Nephron progenitor cell (in vitro differentiated cells): ENCODE results near the gene TCTN2.

Experiments
- DNase-seq: peaks from one replicate; pipeline ENCODE4 v3.0.0; 2021
- H3K27ac Mint-ChIP-seq: 2 replicates; pipeline ENCODE4 v1.8.0; 2021; ENCODE audit warnings: mild to moderate bottlenecking, moderate library complexity, mixed read lengths
- H3K27me3 Mint-ChIP-seq: 2 replicates; pipeline ENCODE4 v1.8.0; 2021; ENCODE audit warnings: mild to moderate bottlenecking, low read depth, mixed read lengths; ENCODE audit not compliant: poor library complexity
- H3K36me3 Mint-ChIP-seq: 2 replicates; pipeline ENCODE4 v1.8.0; 2021; ENCODE audit warnings: low read depth, mixed read lengths
- H3K4me1 Mint-ChIP-seq: 2 replicates; pipeline ENCODE4 v1.8.0; 2021; ENCODE audit warnings: mixed read lengths
- H3K4me3 Mint-ChIP-seq: 2 replicates; pipeline ENCODE4 v1.8.0; 2021; ENCODE audit warnings: mild to moderate bottlenecking, moderate library complexity, mixed read lengths
- H3K9me3 Mint-ChIP-seq: 2 replicates; pipeline ENCODE4 v1.8.0; 2021; ENCODE audit warnings: mild to moderate bottlenecking, moderate library complexity, mixed read lengths
- TF ChIP-seq, protein P1 (sequence below): fragments of 200-600 bp; sonication (generic); IDR thresholded peaks from 2 replicates; pipeline ENCODE4 v1.5.0; 2021; ENCODE audit warnings: antibody characterized with exemption

TCTN2 gene

DNA sequence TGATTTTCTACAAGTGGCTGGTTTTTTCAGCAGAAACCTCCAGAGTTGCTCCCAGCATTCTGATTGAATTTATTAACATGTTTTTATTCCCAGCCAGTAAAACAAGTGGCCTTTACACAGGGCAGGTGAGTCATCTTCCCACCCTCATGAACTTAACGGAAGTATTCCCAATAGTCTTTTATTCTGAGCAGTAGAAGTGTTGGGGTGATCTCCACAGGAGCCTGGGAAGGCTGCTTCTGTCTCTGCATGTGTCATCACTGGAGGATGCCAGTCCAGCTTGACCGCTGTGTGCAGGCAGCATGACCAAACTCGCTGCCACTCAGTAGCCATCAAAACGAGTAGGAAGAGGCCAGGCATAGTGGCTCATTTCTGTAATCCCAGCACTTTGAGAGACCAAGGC, 77.7 kb downstream of the TCTN2 start:
- no peaks in the 10 kb centered on the region for H3K27me3 Mint-ChIP-seq
- H3K36me3 Mint-ChIP-seq, result peaks cover 54% of the 10 kb centered on the region
- no peaks in the 10 kb centered on the region for H3K4me1 Mint-ChIP-seq
- H3K27ac Mint-ChIP-seq, result no peak overlapping the region
- H3K9me3 Mint-ChIP-seq, result no peaks in the 10 kb centered on the region
- TF ChIP-seq, protein P1, sequence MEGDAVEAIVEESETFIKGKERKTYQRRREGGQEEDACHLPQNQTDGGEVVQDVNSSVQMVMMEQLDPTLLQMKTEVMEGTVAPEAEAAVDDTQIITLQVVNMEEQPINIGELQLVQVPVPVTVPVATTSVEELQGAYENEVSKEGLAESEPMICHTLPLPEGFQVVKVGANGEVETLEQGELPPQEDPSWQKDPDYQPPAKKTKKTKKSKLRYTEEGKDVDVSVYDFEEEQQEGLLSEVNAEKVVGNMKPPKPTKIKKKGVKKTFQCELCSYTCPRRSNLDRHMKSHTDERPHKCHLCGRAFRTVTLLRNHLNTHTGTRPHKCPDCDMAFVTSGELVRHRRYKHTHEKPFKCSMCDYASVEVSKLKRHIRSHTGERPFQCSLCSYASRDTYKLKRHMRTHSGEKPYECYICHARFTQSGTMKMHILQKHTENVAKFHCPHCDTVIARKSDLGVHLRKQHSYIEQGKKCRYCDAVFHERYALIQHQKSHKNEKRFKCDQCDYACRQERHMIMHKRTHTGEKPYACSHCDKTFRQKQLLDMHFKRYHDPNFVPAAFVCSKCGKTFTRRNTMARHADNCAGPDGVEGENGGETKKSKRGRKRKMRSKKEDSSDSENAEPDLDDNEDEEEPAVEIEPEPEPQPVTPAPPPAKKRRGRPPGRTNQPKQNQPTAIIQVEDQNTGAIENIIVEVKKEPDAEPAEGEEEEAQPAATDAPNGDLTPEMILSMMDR, result no peak
- no peak for DNase-seq
- no peak overlapping the region for H3K4me3 Mint-ChIP-seq

- no peaks in the 10 kb centered on the region for H3K9me3 Mint-ChIP-seq
- TF ChIP-seq, protein P1, result no peak
Observed at GRCh38 chr12:123749355-123749754, 78.4 kb downstream of the TCTN2 start.

DNA sequence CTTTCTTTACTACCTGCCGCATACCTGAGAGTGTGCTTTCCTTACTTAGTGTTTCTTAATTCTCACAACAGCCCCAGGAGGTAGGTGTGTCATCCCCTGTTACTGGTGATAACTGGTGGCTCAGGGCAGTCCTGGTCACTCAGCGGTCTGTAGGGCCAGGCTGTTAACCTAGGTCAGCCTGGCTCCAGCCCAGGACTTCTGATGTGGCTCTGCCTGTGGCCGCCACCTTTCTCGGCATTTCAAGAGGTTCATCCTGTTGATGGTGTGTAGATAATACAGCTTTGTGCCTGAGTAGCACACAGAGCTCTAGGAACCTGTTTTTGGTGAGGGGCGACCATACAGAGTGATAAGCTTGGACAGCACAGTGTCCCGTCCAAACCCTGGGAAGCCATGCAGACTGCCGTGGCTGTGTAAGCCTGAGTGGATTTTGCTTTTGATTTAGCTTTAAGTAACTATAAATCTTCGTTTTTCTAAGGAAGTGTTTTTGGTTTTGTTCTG, 79.3 kb downstream of the TCTN2 start:
- Mint-ChIP-seq H3K4me1 (no peaks in the 10 kb centered on the region), H3K27ac (no peak overlapping the region), H3K9me3 (no peaks in the 10 kb centered on the region), H3K4me3 (no peak overlapping the region), H3K36me3 (peaks cover 52% of the 10 kb centered on the region), H3K27me3 (no peaks in the 10 kb centered on the region)
- no peak for DNase-seq
- TF ChIP-seq, protein P1, result no peak

More at GRCh38 chr12:123749355-123749754, 78.4 kb downstream of the TCTN2 start:
- no peaks in the 10 kb centered on the region for H3K27me3 Mint-ChIP-seq
- DNase-seq, result no peak
- H3K36me3 Mint-ChIP-seq, result peaks cover 52% of the 10 kb centered on the region
- H3K4me1 Mint-ChIP-seq, result no peaks in the 10 kb centered on the region
- H3K27ac Mint-ChIP-seq, result no peak overlapping the region
- no peak overlapping the region for H3K4me3 Mint-ChIP-seq

- H3K36me3 Mint-ChIP-seq, result peaks cover 48% of the 10 kb centered on the region
- no peak overlapping the region for H3K27ac Mint-ChIP-seq
- H3K4me3 Mint-ChIP-seq, result no peak overlapping the region
- no peaks in the 10 kb centered on the region for H3K9me3 Mint-ChIP-seq
- DNase-seq, result no peak
- TF ChIP-seq, protein P1, result no peak
- no peaks in the 10 kb centered on the region for H3K27me3 Mint-ChIP-seq
- H3K4me1 Mint-ChIP-seq, result no peaks in the 10 kb centered on the region
Observed at GRCh38 chr12:123752046-123752445, 81.1 kb downstream of the TCTN2 start.

- H3K36me3 Mint-ChIP-seq, result peaks cover 45% of the 10 kb centered on the region
- no peak overlapping the region for H3K27ac Mint-ChIP-seq
- H3K4me3 Mint-ChIP-seq, result no peak overlapping the region
- H3K9me3 Mint-ChIP-seq, result no peaks in the 10 kb centered on the region
- DNase-seq, result no peak
- peaks cover 4% of the 10 kb centered on the region for H3K4me1 Mint-ChIP-seq
- TF ChIP-seq, protein P1, result no peak
- H3K27me3 Mint-ChIP-seq, result no peaks in the 10 kb centered on the region
Observed at GRCh38 chr12:123754041-123754772, 83.3 kb downstream of the TCTN2 start.

GRCh38 chr12:123757561-123757960, 86.6 kb downstream of the TCTN2 start:
- Mint-ChIP-seq H3K27ac (no peak overlapping the region), H3K4me3 (no peak overlapping the region), H3K27me3 (peaks cover 14% of the 10 kb centered on the region), H3K9me3 (no peaks in the 10 kb centered on the region), H3K4me1 (peaks cover 16% of the 10 kb centered on the region), H3K36me3 (peaks cover 42% of the 10 kb centered on the region)
- TF ChIP-seq, protein P1, result no peak
- DNase-seq, result no peak
